Adrenal gland (tissue), 12 donors: ENCODE measurements around the gene HASPIN. TPM values are rescaled to one million over a fixed set of nuclear protein-coding genes. Genes with fewer than 3 reads are reported as not detected.

Experiments used
- DNase-seq, 7 donors: peaks; one replicate each; pipeline ENCODE4 v3.0.0-alpha.2; 2019 to 2020
- H3K27ac ChIP-seq, 5 donors: fragments of 200-600 bp; sonication (generic) in 4 of 5; 1 replicate in 3 of 5; 2 replicates in 2 of 5; pipeline versions ENCODE4 v1.5.1 to v1.8.0; 2016 to 2020; ENCODE audit warnings: mild to moderate bottlenecking in 1 of 5
- H3K27me3 ChIP-seq: fragments of 200-600 bp; 2 replicates; pipeline ENCODE4 v1.8.0; 2021
- H3K36me3 ChIP-seq, 2 donors: fragments of 200-600 bp; replicated peaks in 1 of 2; 1 replicate in 1 of 2; 2 replicates in 1 of 2; pipeline versions ENCODE4 v1.5.1 to v1.8.0; 2018 to 2022
- H3K4me1 ChIP-seq, 2 donors: fragments of 200-600 bp; replicated peaks in 1 of 2; 1 replicate in 1 of 2; 2 replicates in 1 of 2; pipeline versions ENCODE4 v1.5.1 to v1.8.0; 2018 to 2021
- H3K4me3 ChIP-seq, 4 donors: fragments of 200-600 bp; sonication (generic) in 3 of 4; one replicate each; pipeline ENCODE4 v1.5.1; 2016 to 2018
- H3K9me3 ChIP-seq, 3 donors: fragments of 200-600 bp; sonication (generic) in 1 of 3; replicated peaks in 1 of 3; 1 replicate in 2 of 3; 2 replicates in 1 of 3; pipeline versions ENCODE4 v1.5.1 to v1.8.0; 2016 to 2021
- POLR2A ChIP-seq, 2 donors: fragments of 450-650 bp; IDR thresholded peaks; one replicate each; pipeline ENCODE4 v1.6.1; 2017; ENCODE audit warnings: antibody characterized with exemption in 2 of 2, mild to moderate bottlenecking in 2 of 2, moderate library complexity in 1 of 2
- WGBS, 4 donors: extraction: QIAGEN DNeasy Blood & Tissue Kit in 2 of 4; methylation state at CpG; one replicate each; pipeline versions ENCODE4 v1.1.5 to v1.1.7; 2013 to 2017; 5-methylcytosine and 5-hydroxymethylcytosine counted together
- intact Hi-C, 2 donors: fragments of 100-400 bp; cut with DNase I; formaldehyde crosslinking; loops; one replicate each; pipeline versions ENCODE4 v1.14.1 to v1.15.0; 2022 to 2023
- polyA plus RNA-seq, 3 donors: library from polyadenylated mRNA; stranded (reverse); fragments of 200-250 nt in 2 of 3; fragments of 350-450 nt in 1 of 3; fragmentation: Illumina TruSeq in 1 of 3; extraction: RNeasy Lipid Tissue Mini Kit (QIAGEN cat#74804) in 1 of 3; gene quantifications; one replicate each; pipeline ENCODE4 v1.2.3, GENCODE V29; 2013 to 2014
- total RNA-seq, 9 donors: library from RNA; depleted of rRNA in 4 of 9; stranded (reverse); fragments of >200 nt in 4 of 9; fragments of 120-200 nt in 1 of 9; fragmentation: NEBNext Ultra II Directional in 1 of 9; extraction: Animal tissue kit (Norgen Biotek cat#: 25700) in 1 of 9; gene quantifications; one replicate each; pipeline versions ENCODE4 v1.1.0 to v1.2.4, GENCODE V29; 2013 to 2023
- TF ChIP-seq, protein P1 (sequence below), 6 experiments: fragments of 450-650 bp in 4 of 6; fragments of 200-600 bp in 2 of 6; sonication (generic) in 1 of 6; IDR thresholded peaks; 1 replicate in 5 of 6; 2 replicates in 1 of 6; pipeline versions ENCODE4 v1.5.1 to v1.8.0; 2016 to 2021; ENCODE audit warnings: antibody characterized with exemption in 6 of 6, mild to moderate bottlenecking in 2 of 6, moderate library complexity in 1 of 6
- donor health status: healthy with polysubstance abuse.
- donor health status: Bipolar disorder and iron deficiency.
- donor health status: DM: yes; HTN: yes; CAD: no.
- donor health status: DM: no; HTN: no; CAD: no.
- donor health status: DM: no; HTN: no; CAD: no.
- donor health status: DM: yes; HTN: yes; CAD: no.

The HASPIN gene
- total and polyA plus RNA-seq, 12 donors: 0.07 to 1.4 (median 0.39) TPM

GRCh38 chr17:3682033-3682432 is 41.7 kb upstream of the HASPIN start:
- H3K4me3 ChIP-seq: no peak overlapping the region
- intact Hi-C loops: no loop called here
- no peaks in the 10 kb centered on the region for H3K9me3 ChIP-seq
- H3K36me3 ChIP-seq: no peaks in the 10 kb centered on the region
- peaks cover 4 to 7% of the 10 kb centered on the region in 2 donors for H3K4me1 ChIP-seq
- 75 to 86% (median 82%) methylated on average over 9 to 12 of the region's 12 CpGs for WGBS, 4 donors
- H3K27ac ChIP-seq: no peak overlapping the region
- no peak for TF ChIP-seq POLR2A (IDR thresholded peaks at IDR 0.05)
- TF ChIP-seq, protein P1, sequence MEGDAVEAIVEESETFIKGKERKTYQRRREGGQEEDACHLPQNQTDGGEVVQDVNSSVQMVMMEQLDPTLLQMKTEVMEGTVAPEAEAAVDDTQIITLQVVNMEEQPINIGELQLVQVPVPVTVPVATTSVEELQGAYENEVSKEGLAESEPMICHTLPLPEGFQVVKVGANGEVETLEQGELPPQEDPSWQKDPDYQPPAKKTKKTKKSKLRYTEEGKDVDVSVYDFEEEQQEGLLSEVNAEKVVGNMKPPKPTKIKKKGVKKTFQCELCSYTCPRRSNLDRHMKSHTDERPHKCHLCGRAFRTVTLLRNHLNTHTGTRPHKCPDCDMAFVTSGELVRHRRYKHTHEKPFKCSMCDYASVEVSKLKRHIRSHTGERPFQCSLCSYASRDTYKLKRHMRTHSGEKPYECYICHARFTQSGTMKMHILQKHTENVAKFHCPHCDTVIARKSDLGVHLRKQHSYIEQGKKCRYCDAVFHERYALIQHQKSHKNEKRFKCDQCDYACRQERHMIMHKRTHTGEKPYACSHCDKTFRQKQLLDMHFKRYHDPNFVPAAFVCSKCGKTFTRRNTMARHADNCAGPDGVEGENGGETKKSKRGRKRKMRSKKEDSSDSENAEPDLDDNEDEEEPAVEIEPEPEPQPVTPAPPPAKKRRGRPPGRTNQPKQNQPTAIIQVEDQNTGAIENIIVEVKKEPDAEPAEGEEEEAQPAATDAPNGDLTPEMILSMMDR (IDR thresholded peaks at IDR 0.05): no peak
- DNase-seq: peak in 1 of 7 donors; percentile 14
- H3K27me3 ChIP-seq: peaks cover 4% of the 10 kb centered on the region

- 26 to 39% (median 34%) methylated on average over 9 to 10 of the region's 10 CpGs for WGBS, 4 donors
- Histone ChIP-seq H3K4me3 (no peak overlapping the region), H3K27ac (no peak overlapping the region), H3K9me3 (no peaks in the 10 kb centered on the region), H3K36me3 (no peaks in the 10 kb centered on the region), H3K4me1 (peaks cover 4 to 7% of the 10 kb centered on the region in 2 donors), H3K27me3 (peaks cover 4% of the 10 kb centered on the region)
- intact Hi-C loops: no loop called here
- TF ChIP-seq, protein P1 (IDR thresholded peaks at IDR 0.05): peak; percentile 59 to 89 (median 83)
- no peak for TF ChIP-seq POLR2A (IDR thresholded peaks at IDR 0.05)
- peak in 2 of 7 donors; percentile 18 to 34 for DNase-seq
Measured at GRCh38 chr17:3683054-3683511, 40.6 kb upstream of the HASPIN start.

- DNase-seq: no peak
- H3K27me3 ChIP-seq: peaks cover 4% of the 10 kb centered on the region
- TF ChIP-seq, protein P1 (IDR thresholded peaks at IDR 0.05): no peak
- TF ChIP-seq POLR2A (IDR thresholded peaks at IDR 0.05): no peak
- no peaks in the 10 kb centered on the region for H3K9me3 ChIP-seq
- 19 to 57% (median 27%) methylated on average over 5 to 13 of the region's 13 CpGs for WGBS, 4 donors
- no peaks in the 10 kb centered on the region for H3K36me3 ChIP-seq
- no peaks in the 10 kb centered on the region for H3K4me1 ChIP-seq
- no peak overlapping the region for H3K4me3 ChIP-seq
- intact Hi-C loops: no loop called here
- no peak overlapping the region for H3K27ac ChIP-seq
Measured at GRCh38 chr17:3685174-3685573, 38.5 kb upstream of the HASPIN start.

- TF ChIP-seq POLR2A (IDR thresholded peaks at IDR 0.05): no peak
- TF ChIP-seq, protein P1 (IDR thresholded peaks at IDR 0.05): no peak
- WGBS, 4 donors: 59 to 85% (median 66%) methylated on average over 6 to 19 of the region's 19 CpGs
- intact Hi-C loops: no loop called here
- Histone ChIP-seq H3K4me3 (no peak overlapping the region), H3K27me3 (peaks cover 14% of the 10 kb centered on the region), H3K27ac (no peak overlapping the region), H3K36me3 (no peaks in the 10 kb centered on the region), H3K9me3 (no peaks in the 10 kb centered on the region), H3K4me1 (no peaks in the 10 kb centered on the region)
- DNase-seq: no peak
Measured at GRCh38 chr17:3688027-3688553, 35.6 kb upstream of the HASPIN start.
